Spleen (tissue), 7 donors: Measurements from ENCODE around the gene LRIG1.

Experiments
- POLR2A ChIP-seq, 3 donors: fragments of 450-650 bp; IDR thresholded peaks; one replicate each; pipeline ENCODE4 v1.5.1; 2017; ENCODE audit warnings: antibody characterized with exemption in 3 of 3, mild to moderate bottlenecking in 1 of 3
- TF ChIP-seq, protein P1 (sequence below), 11 experiments: fragments of 200-600 bp in 7 of 11; fragments of 450-650 bp in 4 of 11; sonication (generic) in 4 of 11; IDR thresholded peaks in 8 of 11; conservative IDR thresholded peaks in 3 of 11; 1 replicate in 7 of 11; 2 replicates in 4 of 11; pipeline versions ENCODE4 v1.4.0 to v1.8.0; 2016 to 2021; ENCODE audit warnings: antibody characterized with exemption in 11 of 11, inconsistent platforms in 4 of 11, mild to moderate bottlenecking in 1 of 11
- donor health status: DM: no; HTN: no; CAD: no; lungs with moderate emphysema.
- donor health status: DM: no; HTN: no; CAD: no.
- donor health status: DM: no; HTN: no; CAD: no.

DNA sequence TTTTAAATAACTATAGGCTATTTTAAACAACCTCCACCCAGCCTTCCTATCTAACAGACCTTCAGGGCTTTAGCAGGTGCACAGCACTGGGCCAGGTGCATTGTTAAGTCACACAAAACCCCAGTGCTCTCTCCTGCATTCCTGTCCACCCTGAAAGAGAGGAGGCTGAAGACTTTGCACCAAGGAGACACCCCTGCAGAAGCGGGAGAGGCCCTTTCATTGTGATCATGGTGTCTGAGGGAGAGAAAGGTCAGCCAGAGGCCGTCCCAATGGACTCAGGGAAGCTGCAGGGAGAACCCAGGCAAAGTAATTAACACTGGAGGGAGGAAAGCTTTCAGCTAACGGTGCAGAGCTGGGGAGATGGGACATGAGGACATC lies 5.2 kb downstream of the LRIG1 start:
- TF ChIP-seq, protein P1, sequence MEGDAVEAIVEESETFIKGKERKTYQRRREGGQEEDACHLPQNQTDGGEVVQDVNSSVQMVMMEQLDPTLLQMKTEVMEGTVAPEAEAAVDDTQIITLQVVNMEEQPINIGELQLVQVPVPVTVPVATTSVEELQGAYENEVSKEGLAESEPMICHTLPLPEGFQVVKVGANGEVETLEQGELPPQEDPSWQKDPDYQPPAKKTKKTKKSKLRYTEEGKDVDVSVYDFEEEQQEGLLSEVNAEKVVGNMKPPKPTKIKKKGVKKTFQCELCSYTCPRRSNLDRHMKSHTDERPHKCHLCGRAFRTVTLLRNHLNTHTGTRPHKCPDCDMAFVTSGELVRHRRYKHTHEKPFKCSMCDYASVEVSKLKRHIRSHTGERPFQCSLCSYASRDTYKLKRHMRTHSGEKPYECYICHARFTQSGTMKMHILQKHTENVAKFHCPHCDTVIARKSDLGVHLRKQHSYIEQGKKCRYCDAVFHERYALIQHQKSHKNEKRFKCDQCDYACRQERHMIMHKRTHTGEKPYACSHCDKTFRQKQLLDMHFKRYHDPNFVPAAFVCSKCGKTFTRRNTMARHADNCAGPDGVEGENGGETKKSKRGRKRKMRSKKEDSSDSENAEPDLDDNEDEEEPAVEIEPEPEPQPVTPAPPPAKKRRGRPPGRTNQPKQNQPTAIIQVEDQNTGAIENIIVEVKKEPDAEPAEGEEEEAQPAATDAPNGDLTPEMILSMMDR (IDR thresholded peaks at IDR 0.05 in 8 of 11, conservative IDR thresholded peaks at IDR 0.05 in 3 of 11), result no peak
- TF ChIP-seq POLR2A (IDR thresholded peaks at IDR 0.05), result no peak
